Measurements from ENCODE around the gene ZBTB7B.
A peak's percentile ranks its signal among the peaks of the same experiment; 100 is the strongest.

Gene ZBTB7B

DNA sequence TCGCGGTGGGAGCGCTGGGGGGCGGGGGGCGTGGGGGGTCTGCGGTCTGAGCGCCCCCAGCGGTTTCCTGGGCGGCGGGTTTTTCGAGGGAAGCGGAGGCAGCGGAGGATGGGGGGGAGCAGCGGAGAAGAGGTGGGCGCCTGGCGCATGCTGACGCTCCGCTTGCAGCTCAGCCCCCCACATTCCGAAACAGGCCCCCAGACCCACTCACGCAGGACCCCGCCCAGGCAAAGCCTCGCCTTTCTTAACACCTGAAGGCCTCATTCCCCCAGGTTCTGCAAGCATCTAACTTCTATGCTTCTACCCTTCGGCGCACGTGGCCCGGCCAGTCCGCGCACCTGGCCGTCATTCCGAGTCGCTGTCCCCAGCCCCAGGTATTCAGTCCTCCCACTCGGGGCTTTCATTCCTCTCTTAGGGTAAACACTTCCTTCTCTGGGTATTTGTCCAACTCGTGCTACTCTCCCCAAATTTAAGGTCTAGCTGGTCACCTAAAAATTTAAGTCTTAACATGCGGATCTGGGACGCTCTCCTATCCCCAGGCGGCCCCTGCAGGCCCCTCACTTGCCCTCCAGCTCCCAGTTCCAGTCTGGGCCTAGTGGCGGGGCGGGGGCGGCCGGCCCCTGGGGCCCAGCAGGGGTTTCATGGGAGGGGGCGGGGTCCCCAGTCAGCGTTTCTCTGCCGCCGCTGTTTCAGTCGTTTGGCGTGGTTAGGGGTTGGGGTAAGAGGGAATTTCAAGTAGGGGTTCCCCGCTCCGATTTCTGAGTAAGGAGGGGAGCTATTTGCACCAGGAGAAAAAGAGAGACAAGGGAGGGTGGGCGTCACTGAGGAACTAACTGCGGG, 2.8 kb upstream of the ZBTB7B start:
- TF ChIP-seq, protein P1, sequence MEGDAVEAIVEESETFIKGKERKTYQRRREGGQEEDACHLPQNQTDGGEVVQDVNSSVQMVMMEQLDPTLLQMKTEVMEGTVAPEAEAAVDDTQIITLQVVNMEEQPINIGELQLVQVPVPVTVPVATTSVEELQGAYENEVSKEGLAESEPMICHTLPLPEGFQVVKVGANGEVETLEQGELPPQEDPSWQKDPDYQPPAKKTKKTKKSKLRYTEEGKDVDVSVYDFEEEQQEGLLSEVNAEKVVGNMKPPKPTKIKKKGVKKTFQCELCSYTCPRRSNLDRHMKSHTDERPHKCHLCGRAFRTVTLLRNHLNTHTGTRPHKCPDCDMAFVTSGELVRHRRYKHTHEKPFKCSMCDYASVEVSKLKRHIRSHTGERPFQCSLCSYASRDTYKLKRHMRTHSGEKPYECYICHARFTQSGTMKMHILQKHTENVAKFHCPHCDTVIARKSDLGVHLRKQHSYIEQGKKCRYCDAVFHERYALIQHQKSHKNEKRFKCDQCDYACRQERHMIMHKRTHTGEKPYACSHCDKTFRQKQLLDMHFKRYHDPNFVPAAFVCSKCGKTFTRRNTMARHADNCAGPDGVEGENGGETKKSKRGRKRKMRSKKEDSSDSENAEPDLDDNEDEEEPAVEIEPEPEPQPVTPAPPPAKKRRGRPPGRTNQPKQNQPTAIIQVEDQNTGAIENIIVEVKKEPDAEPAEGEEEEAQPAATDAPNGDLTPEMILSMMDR (IDR thresholded peaks at IDR 0.05), result no peak

DNA sequence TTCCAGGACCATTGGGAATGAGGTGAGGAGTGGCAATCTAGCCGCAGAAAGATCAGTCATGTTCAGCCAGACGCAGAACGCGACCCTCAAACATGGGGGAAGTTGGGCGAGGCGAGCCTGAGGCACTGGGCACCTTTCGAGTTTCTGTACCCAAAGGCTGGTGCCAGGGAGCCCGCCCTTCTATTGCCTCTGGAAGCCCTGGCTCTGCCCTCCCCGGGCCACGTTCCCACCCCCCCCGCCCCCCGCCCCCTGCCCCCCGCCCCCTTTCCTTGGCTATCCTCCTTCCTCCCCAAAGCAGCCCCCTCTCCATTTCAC, 2.2 kb upstream of the ZBTB7B start:
- TF ChIP-seq, protein P1 (IDR thresholded peaks at IDR 0.05), result no peak

DNA sequence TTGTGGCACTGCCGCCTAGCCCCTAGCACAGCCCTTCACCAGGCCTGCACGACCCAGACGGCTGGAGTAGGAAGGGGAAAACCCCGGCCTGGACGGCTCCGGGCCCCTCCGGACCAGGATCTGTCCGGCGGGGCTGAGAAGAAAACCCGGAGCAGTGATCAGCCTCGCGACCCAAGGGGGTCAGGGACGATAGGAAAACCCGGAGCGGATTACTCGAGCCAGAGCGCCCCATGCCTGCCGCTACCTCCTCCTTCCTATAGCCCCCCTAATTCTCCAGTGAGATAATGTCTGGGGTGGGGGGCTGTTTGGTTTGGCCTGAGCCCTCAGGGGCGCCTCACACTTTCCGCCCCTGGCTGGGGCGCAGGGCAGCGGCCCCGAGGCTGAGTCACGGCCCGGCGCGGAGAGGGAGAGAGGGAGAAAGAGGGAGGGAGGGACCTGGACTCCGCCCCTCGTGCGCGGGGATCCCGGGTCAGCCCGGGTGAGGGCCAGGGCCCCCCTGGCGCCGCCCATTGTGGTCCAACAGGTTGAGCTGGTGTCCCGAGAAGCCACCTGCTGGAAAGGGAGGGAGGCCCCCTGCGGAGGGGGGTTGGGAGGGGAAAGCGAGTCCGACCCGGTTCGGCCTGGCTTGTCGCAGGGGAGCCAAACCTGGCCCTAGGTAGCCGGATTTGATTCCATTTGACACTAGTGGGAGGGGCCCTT, 1.7 kb upstream of the ZBTB7B start:
- TF ChIP-seq, protein P1 (IDR thresholded peaks at IDR 0.05), result no peak

DNA sequence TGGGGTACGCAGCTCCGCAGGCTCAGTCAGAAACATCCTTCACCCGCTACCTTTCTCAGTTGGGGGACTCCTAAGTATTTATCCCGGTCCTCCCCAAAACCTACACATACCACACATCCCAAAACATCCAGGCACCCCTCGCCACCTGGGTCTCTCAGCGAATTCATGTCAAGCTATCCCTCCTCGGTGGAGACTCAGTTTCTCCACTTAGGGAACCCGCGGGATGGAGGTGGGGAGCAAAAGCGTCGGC, 1.3 kb upstream of the ZBTB7B start:
- TF ChIP-seq, protein P1 (IDR thresholded peaks at IDR 0.05), result no peak

DNA sequence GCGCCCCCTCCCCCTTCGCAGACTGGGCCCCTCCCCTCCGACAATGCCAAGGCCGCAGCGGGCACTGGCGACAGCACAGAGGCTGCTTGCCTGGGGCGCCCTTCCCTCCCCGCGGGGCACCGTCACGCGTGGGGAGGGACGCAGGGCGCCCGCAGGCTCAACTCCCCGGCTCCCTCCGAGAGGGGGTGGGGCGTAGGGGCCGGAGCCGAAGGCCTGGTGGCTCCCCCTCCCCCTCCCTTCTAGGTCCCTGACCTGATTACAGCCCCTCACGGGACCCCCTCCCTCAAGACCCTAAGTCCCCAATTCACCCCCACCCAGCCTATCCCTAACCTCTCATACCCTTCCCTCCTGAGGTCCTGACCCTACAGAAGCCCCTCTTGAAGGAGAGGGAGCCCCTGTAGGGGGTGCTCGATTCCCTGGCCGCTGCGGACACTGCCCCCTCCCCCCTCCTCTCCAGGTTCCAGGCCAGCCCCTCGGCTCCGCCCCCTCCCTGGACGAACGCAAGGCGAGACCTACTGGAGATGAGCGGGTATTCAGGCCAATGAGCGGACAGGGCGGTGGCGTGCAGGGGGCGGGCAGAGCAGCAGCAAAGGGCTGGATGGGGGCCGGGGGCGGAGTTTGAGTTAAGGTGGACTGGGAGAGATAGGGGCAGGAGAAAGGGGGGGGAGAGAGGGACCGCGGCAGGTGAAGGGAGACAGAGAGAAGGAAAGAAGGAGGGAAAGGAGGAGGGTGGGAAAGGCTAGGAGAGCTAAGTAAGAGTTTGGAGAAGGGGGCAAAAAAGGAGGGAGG, 733 bp upstream of the ZBTB7B start:
- TF ChIP-seq, protein P1 (IDR thresholded peaks at IDR 0.05), result peak; percentile 60

DNA sequence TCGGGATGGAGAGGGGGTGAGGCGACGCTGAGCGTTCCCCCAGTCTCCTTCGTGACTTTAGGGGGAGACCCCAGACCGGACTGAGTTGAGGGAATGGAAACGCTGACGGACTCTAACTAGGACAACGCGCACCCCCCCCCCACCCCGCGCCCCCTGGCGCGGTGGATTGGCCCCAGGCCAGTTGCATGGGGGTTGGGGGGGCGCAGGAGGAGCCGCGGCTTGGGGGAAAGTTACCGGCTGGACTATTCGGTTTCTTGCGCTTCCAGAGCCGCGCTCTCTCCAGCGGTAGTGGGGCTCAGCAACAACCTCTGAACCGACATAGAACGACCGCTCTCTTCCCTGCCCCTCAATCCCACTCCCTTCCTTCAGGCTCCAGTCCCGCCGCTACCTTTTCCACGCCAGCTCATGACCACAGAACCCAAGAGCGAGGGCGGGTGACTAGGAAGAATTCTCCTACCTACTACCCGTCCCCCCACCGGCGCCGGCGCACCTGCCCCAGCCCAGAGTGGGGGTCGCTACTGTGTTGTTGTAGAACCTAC, 694 bp downstream of the ZBTB7B start:
- TF ChIP-seq, protein P1 (IDR thresholded peaks at IDR 0.05), result no peak

DNA sequence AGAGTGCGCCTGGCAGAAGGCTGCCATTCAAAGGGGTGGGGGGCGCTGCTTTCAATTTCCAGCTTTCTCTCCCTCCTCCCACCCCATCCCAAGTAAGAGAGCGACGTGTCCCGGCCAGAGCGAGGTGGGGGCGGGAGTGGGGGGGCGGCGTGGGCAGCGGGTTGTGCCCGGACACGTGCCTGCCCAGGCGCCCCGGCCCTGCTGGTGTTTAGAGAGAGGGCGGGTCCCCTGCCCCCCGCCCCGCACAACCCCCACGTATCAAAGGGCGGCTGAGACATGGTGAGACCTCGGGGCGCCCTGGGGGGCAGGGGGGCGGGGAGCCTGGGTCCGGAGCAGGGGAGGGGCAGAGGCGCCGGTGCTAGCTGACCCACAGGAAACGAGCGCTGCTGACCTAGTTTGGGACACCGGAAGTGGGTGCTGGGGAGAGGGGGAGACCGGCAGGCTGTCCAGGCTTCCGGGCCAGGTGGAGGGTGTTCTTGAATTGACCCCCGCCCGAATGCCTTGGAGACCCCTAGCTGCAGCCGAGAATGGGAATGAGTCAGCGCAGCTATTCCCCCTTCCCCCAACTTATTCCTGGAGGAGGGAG, 1.3 kb downstream of the ZBTB7B start:
- TF ChIP-seq, protein P1 (IDR thresholded peaks at IDR 0.05), result no peak
